Suppressor macrophage treated with lipopolysaccharide for 4 hours (primary cell): ENCODE results near the gene PTPRD.

Source experiments
- DNase-seq: peaks from one replicate; pipeline ENCODE4 v3.0.0-alpha.2; 2020

PTPRD gene

GRCh38 chr9:8649807-8650206 is 1963.0 kb downstream of the PTPRD start:
- no peak for DNase-seq

- DNase-seq = peak; percentile 69
These were observed 1963.6 kb downstream of the PTPRD start for GRCh38 chr9:8649160-8649559.

GRCh38 chr9:8648271-8648845 is 1964.4 kb downstream of the PTPRD start:
- no peak for DNase-seq

- no peak for DNase-seq
These were observed 1965.0 kb downstream of the PTPRD start for GRCh38 chr9:8647824-8648223.

GRCh38 chr9:8644571-8644970 is 1968.2 kb downstream of the PTPRD start:
- DNase-seq = no peak

- no peak for DNase-seq
These were observed 1968.9 kb downstream of the PTPRD start for GRCh38 chr9:8643896-8644295.

GRCh38 chr9:8643464-8643863 is 1969.3 kb downstream of the PTPRD start:
- DNase-seq = no peak

DNA sequence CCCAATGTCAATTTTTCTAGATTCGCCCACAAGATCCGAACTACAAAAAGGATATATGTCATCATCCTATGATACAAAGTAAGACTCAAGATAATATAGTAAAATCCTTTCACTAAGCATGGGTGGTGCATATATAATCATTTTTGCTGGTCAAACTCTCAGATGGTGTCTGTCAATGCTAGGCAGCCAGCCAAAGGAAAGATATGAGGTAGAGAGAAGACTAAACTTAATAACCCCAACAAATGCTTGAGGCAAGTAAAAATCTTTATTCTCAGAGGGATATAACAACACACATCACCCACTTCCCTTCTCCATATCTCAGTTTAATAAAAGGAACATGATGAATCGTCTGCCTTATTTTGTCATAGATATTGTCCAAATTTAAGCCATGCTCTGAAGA is 1972.0 kb downstream of the PTPRD start:
- DNase-seq = no peak

DNA sequence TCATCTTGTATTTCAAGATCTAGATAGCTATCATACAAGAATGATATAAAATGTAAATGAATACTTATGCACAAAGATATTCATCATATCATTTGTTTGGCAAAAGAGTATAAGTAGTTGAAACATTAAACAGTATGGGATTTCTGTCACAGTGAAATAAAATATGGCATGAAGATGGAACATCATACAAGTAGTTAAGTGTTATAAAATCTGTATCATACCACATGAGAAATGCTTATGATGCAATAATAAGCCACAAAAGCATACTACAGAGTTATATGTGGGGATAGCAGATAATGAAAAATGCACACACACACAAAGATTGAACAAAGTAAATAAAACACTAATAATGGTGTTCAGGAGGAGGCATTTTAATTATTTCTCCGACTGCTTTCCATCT is 1975.2 kb downstream of the PTPRD start:
- DNase-seq = no peak

DNA sequence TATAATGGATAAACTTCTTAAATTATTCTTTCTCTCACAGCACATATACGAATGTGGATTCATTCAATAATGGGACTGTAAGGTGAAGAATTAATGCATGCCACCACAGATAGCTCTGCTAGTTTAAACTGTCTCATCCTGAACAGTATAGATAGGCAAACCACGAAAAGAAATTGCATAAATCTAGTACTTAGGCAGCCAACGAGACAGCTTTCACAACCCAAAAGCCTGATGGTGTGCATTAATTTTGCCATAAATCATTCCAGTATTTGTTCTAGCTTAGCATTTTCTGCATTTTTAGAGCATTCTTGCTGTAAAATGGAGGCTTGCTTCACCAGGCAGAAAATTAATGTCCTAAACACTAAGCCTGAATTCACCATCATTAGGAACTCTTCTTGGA is 1979.0 kb downstream of the PTPRD start:
- DNase-seq = no peak

- no peak for DNase-seq
These were observed 1980.3 kb downstream of the PTPRD start for GRCh38 chr9:8632493-8632892.

GRCh38 chr9:8628791-8629190 is 1984.0 kb downstream of the PTPRD start:
- DNase-seq = no peak

- no peak for DNase-seq
These were observed 1984.7 kb downstream of the PTPRD start for GRCh38 chr9:8627976-8628679.

- DNase-seq = no peak
These were observed 1989.9 kb downstream of the PTPRD start for GRCh38 chr9:8622871-8623270.

- no peak for DNase-seq
These were observed 1990.5 kb downstream of the PTPRD start for GRCh38 chr9:8622222-8622802.

DNA sequence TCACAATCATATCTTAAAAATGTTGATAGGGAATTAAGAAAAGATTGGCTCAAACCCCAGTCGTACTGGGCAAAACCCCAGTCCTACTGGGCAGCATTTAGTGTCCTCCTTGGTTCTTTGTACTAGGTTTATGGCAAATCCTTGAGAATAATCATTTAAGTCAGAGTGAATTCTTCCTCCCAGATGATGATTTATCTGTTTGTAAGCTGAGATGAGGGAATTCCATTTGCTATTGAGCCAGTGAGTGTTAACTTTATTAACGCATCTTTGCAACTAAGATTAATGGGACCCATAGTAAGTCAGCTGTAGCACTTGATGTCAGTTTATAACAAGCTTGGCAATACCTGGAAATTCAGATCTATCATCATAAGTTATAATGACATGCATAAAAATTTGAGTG is 1991.4 kb downstream of the PTPRD start:
- no peak for DNase-seq

DNA sequence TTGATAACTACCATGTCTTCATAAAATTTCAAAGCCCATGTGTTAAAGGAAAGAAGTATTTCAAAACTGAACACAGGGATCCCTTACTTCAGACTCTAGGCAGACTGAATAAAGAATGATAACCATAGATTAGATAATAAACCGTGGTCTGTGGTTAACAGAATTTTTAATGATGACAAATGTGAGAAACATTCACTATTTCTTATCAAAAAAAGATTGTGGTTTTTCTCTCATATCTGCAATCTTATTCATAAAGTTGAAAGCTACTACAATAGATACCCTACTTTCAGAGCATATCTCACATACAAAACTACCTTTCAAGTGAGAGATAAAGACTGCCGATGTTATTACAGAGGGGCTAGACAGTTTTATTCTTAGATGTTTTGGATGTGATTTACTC is 1996.4 kb downstream of the PTPRD start:
- DNase-seq = no peak

- DNase-seq = no peak
These were observed 1997.8 kb downstream of the PTPRD start for GRCh38 chr9:8614926-8615440.

GRCh38 chr9:8613346-8613825 is 1999.4 kb downstream of the PTPRD start:
- no peak for DNase-seq

GRCh38 chr9:8611153-8611552 is 2001.6 kb downstream of the PTPRD start:
- no peak for DNase-seq

DNA sequence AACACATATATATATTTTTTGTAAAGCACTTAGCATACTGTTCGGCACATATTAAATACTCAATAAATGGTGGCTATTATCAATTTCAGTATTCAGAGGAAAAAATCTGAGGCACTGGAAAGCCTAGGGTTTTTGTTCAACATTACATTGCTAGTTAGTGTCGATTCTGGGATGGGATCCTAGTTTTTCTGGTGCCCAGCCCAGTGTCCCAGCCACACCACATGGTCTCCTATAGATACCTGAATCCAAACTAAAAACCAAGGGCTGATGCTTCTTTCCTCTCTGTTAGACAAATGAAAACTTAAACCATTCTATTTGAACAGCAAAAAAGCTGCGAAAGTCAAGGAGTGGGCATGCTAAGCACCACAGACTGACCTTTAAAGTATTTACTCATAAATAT is 2002.5 kb downstream of the PTPRD start:
- DNase-seq = no peak

- no peak for DNase-seq
These were observed 2007.7 kb downstream of the PTPRD start for GRCh38 chr9:8605096-8605495.

GRCh38 chr9:8604201-8604600 is 2008.6 kb downstream of the PTPRD start:
- DNase-seq = no peak
